CD4-positive, alpha-beta T cell treated with Interleukin-1 beta for 1 hour (primary cell): Measurements from ENCODE around the gene DRP2.
"Not testable (repeated sequence)": the region's sequence is repeated elsewhere in the genome, so short reads cannot be mapped to it uniquely, and the experiment has no call there.

Experiments used
- DNase-seq, 2 donors: peaks; one replicate each; pipeline ENCODE4 v3.0.0-alpha.2; 2020 to 2022

Gene DRP2

GRCh38 chrX:101219116-101219863 is at the start of gene DRP2:
TSS of gene DRP2 (plus strand) at chrX:101219786. CDS start at chrX:101231648, 11,862 bp downstream.
- DNase-seq: no peak

GRCh38 chrX:101171883-101172400 is 47.6 kb upstream of the DRP2 start:
- no peak for DNase-seq

GRCh38 chrX:101176439-101176838 is 43.1 kb upstream of the DRP2 start:
- DNase-seq: no peak

- DNase-seq: not testable (repeated sequence)
These were observed 34.7 kb upstream of the DRP2 start for GRCh38 chrX:101184876-101185275.

- not testable (repeated sequence) for DNase-seq
These were observed 31.6 kb upstream of the DRP2 start for GRCh38 chrX:101187961-101188360.

GRCh38 chrX:101190736-101191135 is 28.9 kb upstream of the DRP2 start:
- DNase-seq: no peak

- no peak for DNase-seq
These were observed 28.3 kb upstream of the DRP2 start for GRCh38 chrX:101191217-101191750.

- no peak for DNase-seq
These were observed 24.0 kb upstream of the DRP2 start for GRCh38 chrX:101195442-101196173.

- no peak for DNase-seq
These were observed 15.7 kb upstream of the DRP2 start for GRCh38 chrX:101203761-101204351.

GRCh38 chrX:101206471-101206870 is 13.1 kb upstream of the DRP2 start:
- DNase-seq: peak in 1 of 2 donors; percentile 14

GRCh38 chrX:101208152-101208905 is 11.3 kb upstream of the DRP2 start:
- DNase-seq: no peak

- no peak for DNase-seq
These were observed 9.0 kb upstream of the DRP2 start for GRCh38 chrX:101210630-101211029.

- DNase-seq: no peak
These were observed 1.9 kb upstream of the DRP2 start for GRCh38 chrX:101217689-101218088.

GRCh38 chrX:101219864-101220346 is 319 bp downstream of the DRP2 start:
- DNase-seq: peak in 1 of 2 donors; percentile 2

- no peak for DNase-seq
These were observed 1.2 kb downstream of the DRP2 start for GRCh38 chrX:101220662-101221260.

GRCh38 chrX:101223226-101223625 is 3.6 kb downstream of the DRP2 start:
- DNase-seq: no peak

GRCh38 chrX:101229170-101229569 is 9.6 kb downstream of the DRP2 start:
- DNase-seq: no peak

GRCh38 chrX:101230636-101231035 is 11.1 kb downstream of the DRP2 start:
- no peak for DNase-seq

GRCh38 chrX:101231080-101231479 is 11.5 kb downstream of the DRP2 start:
- DNase-seq: no peak

- no peak for DNase-seq
These were observed 12.7 kb downstream of the DRP2 start for GRCh38 chrX:101232316-101232715.

- DNase-seq: no peak
These were observed 17.5 kb downstream of the DRP2 start for GRCh38 chrX:101237041-101237440.

GRCh38 chrX:101241531-101241930 is 21.9 kb downstream of the DRP2 start:
- no peak for DNase-seq
